Peyer's patch (tissue), 4 donors: ENCODE measurements around the gene LIG3. TPM values are rescaled to one million over a fixed set of nuclear protein-coding genes. Genes with fewer than 3 reads are reported as not detected.

Experiments used
- DNase-seq, 3 donors: peaks; one replicate each; pipeline ENCODE4 v3.0.0-alpha.2; 2017 to 2019
- H3K27ac ChIP-seq, 4 donors: fragments of 200-600 bp; sonication (generic); one replicate each; pipeline ENCODE4 v1.5.1; 2016 to 2019
- H3K27me3 ChIP-seq, 2 donors: fragments of 200-600 bp; sonication (generic); one replicate each; pipeline ENCODE4 v1.5.1; 2019
- H3K36me3 ChIP-seq, 3 donors: fragments of 200-600 bp; sonication (generic); one replicate each; pipeline ENCODE4 v1.5.1; 2016 to 2019
- H3K4me1 ChIP-seq, 4 donors: fragments of 200-600 bp; sonication (generic); one replicate each; pipeline ENCODE4 v1.5.1; 2016 to 2019
- H3K4me3 ChIP-seq, 4 donors: fragments of 200-600 bp; sonication (generic); 1 replicate in 3 of 4; 2 replicates in 1 of 4; pipeline ENCODE4 v1.5.1; 2016 to 2019; ENCODE audit warnings: mild to moderate bottlenecking in 1 of 4
- H3K9me3 ChIP-seq, 4 donors: fragments of 200-600 bp; sonication (generic); one replicate each; pipeline ENCODE4 v1.5.1; 2016 to 2019; ENCODE audit warnings: mild to moderate bottlenecking in 1 of 4
- CTCF ChIP-seq, 6 experiments: fragments of 450-650 bp in 4 of 6; fragments of 200-600 bp in 2 of 6; sonication (generic) in 1 of 6; IDR thresholded peaks; one replicate each; pipeline ENCODE4 v1.5.1; 2017 to 2019; ENCODE audit warnings: antibody characterized with exemption in 6 of 6, mild to moderate bottlenecking in 3 of 6, moderate library complexity in 1 of 6
- POLR2A ChIP-seq, 2 donors: fragments of 450-650 bp; IDR thresholded peaks; one replicate each; pipeline ENCODE4 v1.5.1; 2017; ENCODE audit warnings: antibody characterized with exemption in 2 of 2, mild to moderate bottlenecking in 2 of 2, moderate library complexity in 2 of 2
- total RNA-seq, 4 donors: library from RNA; depleted of rRNA; stranded (reverse); fragments of >200 nt; gene quantifications; one replicate each; pipeline ENCODE4 v1.1.0, GENCODE V29; 2016

Gene LIG3
- total RNA-seq, 4 donors from 2014 or later = 19.6 to 82.5 (median 36.3) TPM

GRCh38 chr17:34974794-34975785 is 5.2 kb upstream of the LIG3 start:
- no peak overlapping the region for H3K4me3 ChIP-seq
- DNase-seq = no peak
- no peaks in the 10 kb centered on the region for H3K9me3 ChIP-seq
- peaks cover 0 to 5% (median 0%) of the 10 kb centered on the region in 4 donors for H3K4me1 ChIP-seq
- no peak overlapping the region for H3K27ac ChIP-seq
- TF ChIP-seq CTCF (IDR thresholded peaks at IDR 0.05) = no peak
- no peak for TF ChIP-seq POLR2A (IDR thresholded peaks at IDR 0.05)
- H3K36me3 ChIP-seq = no peaks in the 10 kb centered on the region
- no peaks in the 10 kb centered on the region for H3K27me3 ChIP-seq

DNA sequence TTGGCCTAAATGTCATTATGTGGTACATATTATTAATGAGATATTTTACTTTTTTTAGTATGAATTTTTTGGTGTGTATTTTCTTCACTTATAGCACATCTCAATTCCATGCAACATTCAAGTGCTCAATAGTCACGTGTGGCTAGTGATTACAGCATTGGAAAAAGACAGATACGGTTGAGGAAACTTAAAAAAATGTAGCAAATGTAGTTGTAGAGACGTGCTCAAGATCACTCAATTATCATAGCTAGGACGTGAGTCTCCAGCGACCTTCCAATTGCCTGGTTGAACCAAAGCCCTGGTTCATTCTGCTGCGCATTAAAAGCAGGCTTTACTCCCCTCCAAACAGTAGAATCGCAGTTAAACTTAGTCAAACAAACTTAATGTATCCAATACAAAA is 1.2 kb upstream of the LIG3 start:
- H3K36me3 ChIP-seq = no peaks in the 10 kb centered on the region
- peaks cover 0 to 19% (median 2%) of the 10 kb centered on the region in 4 donors for H3K4me1 ChIP-seq
- no peak overlapping the region for H3K27ac ChIP-seq
- H3K27me3 ChIP-seq = no peaks in the 10 kb centered on the region
- TF ChIP-seq CTCF (IDR thresholded peaks at IDR 0.05) (no peak), POLR2A (IDR thresholded peaks at IDR 0.05) (no peak)
- H3K9me3 ChIP-seq = no peaks in the 10 kb centered on the region
- H3K4me3 ChIP-seq = no peak overlapping the region
- DNase-seq = no peak

- H3K9me3 ChIP-seq = no peaks in the 10 kb centered on the region
- DNase-seq = no peak
- TF ChIP-seq POLR2A (IDR thresholded peaks at IDR 0.05) (peak in 1 of 2 donors; percentile 37), CTCF (IDR thresholded peaks at IDR 0.05) (no peak)
- peak overlapping the region; percentile 79 to 99 (median 94) for H3K4me3 ChIP-seq
- no peaks in the 10 kb centered on the region for H3K36me3 ChIP-seq
- peaks cover 0 to 19% (median 2%) of the 10 kb centered on the region in 4 donors for H3K4me1 ChIP-seq
- peak overlapping the region; percentile 98 to 100 (median 99) for H3K27ac ChIP-seq
- no peaks in the 10 kb centered on the region for H3K27me3 ChIP-seq
Observed at GRCh38 chr17:34979650-34980352, 511 bp upstream of the LIG3 start.

DNA sequence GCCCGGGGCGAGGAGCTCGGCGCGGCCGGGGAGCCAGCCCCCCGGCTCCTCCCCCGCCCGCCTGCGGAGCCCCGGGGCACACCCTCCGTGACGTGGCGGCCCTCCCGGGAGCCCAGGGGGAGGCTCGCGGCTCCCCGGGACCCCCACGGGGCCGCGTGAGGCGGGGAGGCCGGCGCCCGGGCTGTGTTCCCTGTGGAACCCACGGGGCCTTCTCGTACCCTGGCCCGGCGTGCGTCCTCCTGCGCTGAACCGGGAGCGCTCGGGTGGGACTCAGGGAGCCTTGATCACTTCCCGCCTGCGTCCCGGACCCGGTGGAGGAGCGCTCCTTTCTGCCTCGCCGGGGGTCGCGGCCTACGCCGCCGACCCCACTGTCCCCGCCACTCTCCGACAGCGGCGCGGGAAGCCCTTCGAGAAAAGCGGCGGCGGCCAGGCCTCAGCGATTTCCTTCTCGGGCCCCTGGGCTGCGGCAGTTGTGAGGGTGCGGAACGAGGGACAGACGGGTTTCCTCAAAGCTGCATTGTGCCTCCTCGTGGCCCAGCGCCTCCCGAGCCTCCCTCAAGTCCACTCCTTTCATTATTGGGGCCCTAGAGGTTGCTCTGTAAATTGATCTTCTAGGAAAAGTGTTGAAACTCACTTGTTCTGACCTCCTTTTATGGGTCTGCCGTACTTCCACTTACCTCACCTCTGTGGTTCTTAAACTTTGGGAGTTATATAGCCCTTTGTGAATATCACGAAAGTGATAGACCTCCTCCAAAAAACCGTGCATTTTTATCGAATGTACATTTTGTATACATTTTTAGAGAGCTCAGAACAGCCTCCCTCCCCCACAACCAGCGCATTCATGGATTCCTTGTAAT is 597 bp downstream of the LIG3 start:
- peak overlapping the region; percentile 79 to 99 (median 94) for H3K4me3 ChIP-seq
- H3K9me3 ChIP-seq = no peaks in the 10 kb centered on the region
- H3K27me3 ChIP-seq = no peaks in the 10 kb centered on the region
- DNase-seq = peak in 2 of 3 donors; percentile 80 to 90
- H3K4me1 ChIP-seq = peaks cover 0 to 19% (median 2%) of the 10 kb centered on the region in 4 donors
- TF ChIP-seq CTCF (IDR thresholded peaks at IDR 0.05) (peak; percentile 16 to 44 (median 38)), POLR2A (IDR thresholded peaks at IDR 0.05) (peak; percentile 44 to 64)
- H3K36me3 ChIP-seq = peaks cover 0 to 3% (median 0%) of the 10 kb centered on the region in 3 donors
- H3K27ac ChIP-seq = peak overlapping the region; percentile 98 to 100 (median 99)
